IMR-90 (cell line): Measurements from ENCODE around the gene FRMD4B. TPM values are rescaled to one million over a fixed set of nuclear protein-coding genes. Genes with fewer than 3 reads are reported as not detected.

ENCODE experiments used
- ATAC-seq: fragments of 200-7000 bp; cut with Tn5 transposase; 2 replicates; pipeline ENCODE4 v1.9.1; 2020; ENCODE audit warnings: low read depth, mild to moderate bottlenecking, moderate library complexity
- BruUV-seq: library from RNA; stranded (reverse); fragments of 400-500 nt; replicated peaks from 2 replicates; lab custom pipeline; 2021; lab: Mats Ljungman, UMichigan
- CTCF ChIA-PET: fragments of 300-600 bp; formaldehyde crosslinking; extraction: SDS; loops from one replicate; lab custom pipeline; 2021; ENCODE audit warnings: antibody characterized with exemption; lab: Yijun Ruan, JAX
- POLR2A ChIA-PET: fragments of 300-600 bp; sonication (Branson Sonifier 250); formaldehyde crosslinking; loops from one replicate; lab custom pipeline; 2022; ENCODE audit warnings: antibody characterized with exemption; ENCODE audit not compliant: unreplicated experiment; lab: Charles Lee
- DNase-seq: peaks from one replicate; pipeline ENCODE4 v3.0.0; 2013
- H2AFZ ChIP-seq: replicated peaks from 2 replicates; pipeline ENCODE3; 2013; ENCODE audit warnings: low read length, mild to moderate bottlenecking; ENCODE audit not compliant: poor library complexity
- H2AK5ac ChIP-seq: 2 replicates; pipeline ENCODE4 v1.6.1; 2013; ENCODE audit warnings: low read depth, low read length, inconsistent platforms
- H2AK9ac ChIP-seq: replicated peaks from 2 replicates; pipeline ENCODE3; 2013; ENCODE audit warnings: mild to moderate bottlenecking, low read depth, low read length, moderate library complexity; ENCODE audit not compliant: poor library complexity
- H2BK120ac ChIP-seq: 2 replicates; pipeline ENCODE4 v1.6.1; 2013; ENCODE audit warnings: low read depth, low read length, inconsistent platforms
- H2BK15ac ChIP-seq: 3 replicates; pipeline ENCODE4 v1.6.1; 2013; ENCODE audit warnings: low read depth, low read length, inconsistent platforms
- H2BK20ac ChIP-seq: 2 replicates; pipeline ENCODE4 v1.6.1; 2013; ENCODE audit warnings: low read depth, mild to moderate bottlenecking, inconsistent platforms, low read length, moderate library complexity
- H2BK5ac ChIP-seq: 2 replicates; pipeline ENCODE4 v1.6.1; 2013; ENCODE audit warnings: mild to moderate bottlenecking, low read depth, low read length, inconsistent platforms; ENCODE audit not compliant: poor library complexity, severe bottlenecking
- H3K14ac ChIP-seq: replicated peaks from 2 replicates; pipeline ENCODE4 v1.6.1; 2013; ENCODE audit warnings: low read depth, low read length, inconsistent platforms
- H3K18ac ChIP-seq: 2 replicates; pipeline ENCODE4 v1.6.1; 2013; ENCODE audit warnings: low read depth, low read length, control low read depth
- H3K23ac ChIP-seq: 2 replicates; pipeline ENCODE4 v1.6.1; 2013; ENCODE audit warnings: low read depth, low read length, inconsistent platforms
- H3K27ac ChIP-seq: 2 replicates; pipeline ENCODE4 v1.5.1; 2013; ENCODE audit warnings: mild to moderate bottlenecking, control low read depth, low read length; ENCODE audit not compliant: insufficient read depth
- H3K27me3 ChIP-seq: 2 replicates; pipeline ENCODE4 v1.6.1; 2013; ENCODE audit warnings: low read length; ENCODE audit not compliant: control insufficient read depth, insufficient read depth
- H3K36me3 ChIP-seq: 2 replicates; pipeline ENCODE4 v1.6.1; 2013; ENCODE audit warnings: low read length, mixed read lengths; ENCODE audit not compliant: control insufficient read depth, insufficient read depth
- H3K4ac ChIP-seq: 2 replicates; pipeline ENCODE4 v1.6.1; 2013; ENCODE audit warnings: low read depth, low read length, inconsistent platforms
- H3K4me1 ChIP-seq: 2 replicates; pipeline ENCODE4 v1.6.1; 2013; ENCODE audit warnings: low read length, mixed read lengths; ENCODE audit not compliant: control insufficient read depth, insufficient read depth
- H3K4me2 ChIP-seq: 2 replicates; pipeline ENCODE4 v1.6.1; 2013; ENCODE audit warnings: low read depth, mild to moderate bottlenecking, control low read depth, low read length, moderate library complexity
- H3K4me3 ChIP-seq: 2 replicates; pipeline ENCODE4 v1.5.1; 2013; ENCODE audit warnings: low read depth, mild to moderate bottlenecking, control low read depth, low read length, moderate library complexity; ENCODE audit not compliant: insufficient read depth
- H3K56ac ChIP-seq: 2 replicates; pipeline ENCODE4 v1.6.1; 2013; ENCODE audit warnings: low read length, inconsistent platforms; ENCODE audit not compliant: insufficient read depth; ENCODE audit errors: extremely low read depth
- H3K79me1 ChIP-seq, 2 experiments: 2 replicates each; pipeline ENCODE4 v1.6.1; 2013; ENCODE audit warnings: low read length in 2 of 2, inconsistent platforms in 1 of 2, low read depth in 1 of 2
- H3K9ac ChIP-seq: 2 replicates; pipeline ENCODE4 v1.6.1; 2013; ENCODE audit warnings: low read depth, low read length, control low read depth
- H3K9me1 ChIP-seq: 2 replicates; pipeline ENCODE4 v1.6.1; 2013; ENCODE audit warnings: low read length, inconsistent platforms; ENCODE audit not compliant: insufficient read depth
- H3K9me3 ChIP-seq: 2 replicates; pipeline ENCODE4 v1.6.1; 2013; ENCODE audit warnings: low read length; ENCODE audit not compliant: control insufficient read depth, insufficient read depth
- H4K20me1 ChIP-seq: 2 replicates; pipeline ENCODE4 v1.6.1; 2013; ENCODE audit warnings: low read length, inconsistent platforms; ENCODE audit not compliant: insufficient read depth
- H4K5ac ChIP-seq: 2 replicates; pipeline ENCODE4 v1.6.1; 2013; ENCODE audit warnings: mild to moderate bottlenecking, low read depth, low read length, control low read depth
- H4K8ac ChIP-seq, 2 experiments: 2 replicates each; pipeline ENCODE4 v1.6.1; 2013; ENCODE audit warnings: low read depth in 2 of 2, low read length in 2 of 2, control low read depth in 1 of 2, inconsistent platforms in 1 of 2
- H4K91ac ChIP-seq: 2 replicates; pipeline ENCODE4 v1.6.1; 2013; ENCODE audit warnings: low read depth, low read length, inconsistent platforms; ENCODE audit not compliant: insufficient read depth
- BHLHE40 ChIP-seq: fragments of 150-350 bp; IDR thresholded peaks from 2 replicates; pipeline ENCODE4 v1.6.1; 2016; ENCODE audit warnings: mild to moderate bottlenecking, low read depth, low read length
- CEBPB ChIP-seq: IDR thresholded peaks from 2 replicates; pipeline ENCODE4 v1.6.1; 2012; ENCODE audit warnings: low read depth, low read length, improper control_type of control experiment
- CHD1 ChIP-seq: IDR thresholded peaks from 2 replicates; pipeline ENCODE4 v1.6.1; 2012; ENCODE audit warnings: low read depth, low read length, improper control_type of control experiment
- CTCF ChIP-seq: conservative IDR thresholded peaks from 2 replicates; pipeline ENCODE4 v1.5.1; 2012; ENCODE audit warnings: mild to moderate bottlenecking, low read depth, low read length, improper control_type of control experiment
- ELK1 ChIP-seq: fragments of 150-350 bp; IDR thresholded peaks from 2 replicates; pipeline ENCODE4 v1.6.1; 2016; ENCODE audit warnings: low read depth, mild to moderate bottlenecking, low read length, moderate library complexity, borderline replicate concordance
- FOS ChIP-seq: fragments of 150-350 bp; IDR thresholded peaks from 2 replicates; pipeline ENCODE4 v1.6.1; 2016; ENCODE audit warnings: low read depth, low read length
- MAFK ChIP-seq: IDR thresholded peaks from 2 replicates; pipeline ENCODE4 v1.6.1; 2012; ENCODE audit warnings: low read depth, low read length, improper control_type of control experiment
- MAZ ChIP-seq: IDR thresholded peaks from 2 replicates; pipeline ENCODE4 v1.6.1; 2012; ENCODE audit warnings: low read depth, mild to moderate bottlenecking, low read length, improper control_type of control experiment, moderate library complexity, borderline replicate concordance
- MXI1 ChIP-seq: IDR thresholded peaks from 2 replicates; pipeline ENCODE4 v1.6.1; 2012; ENCODE audit warnings: low read depth, mild to moderate bottlenecking, low read length, moderate library complexity, borderline replicate concordance
- NFE2L2 ChIP-seq: fragments of 150-350 bp; IDR thresholded peaks from 2 replicates; pipeline ENCODE4 v1.6.1; 2016; ENCODE audit warnings: low read depth, mild to moderate bottlenecking, low read length
- POLR2A ChIP-seq: IDR thresholded peaks from 2 replicates; pipeline ENCODE4 v1.6.1; 2012; ENCODE audit warnings: mild to moderate bottlenecking, low read depth, low read length
- RAD21 ChIP-seq: IDR thresholded peaks from 2 replicates; pipeline ENCODE4 v1.6.1; 2012; ENCODE audit warnings: low read length, improper control_type of control experiment
- RCOR1 ChIP-seq: IDR thresholded peaks from 2 replicates; pipeline ENCODE4 v1.6.1; 2012; ENCODE audit warnings: mild to moderate bottlenecking, low read length, improper control_type of control experiment; ENCODE audit not compliant: insufficient replicate concordance
- RFX5 ChIP-seq: IDR thresholded peaks from 2 replicates; pipeline ENCODE4 v1.8.0; 2012; ENCODE audit warnings: low read depth, mild to moderate bottlenecking, low read length, moderate library complexity
- SMC3 ChIP-seq: fragments of 150-350 bp; IDR thresholded peaks from 2 replicates; pipeline ENCODE4 v1.6.1; 2016; ENCODE audit warnings: low read depth, mild to moderate bottlenecking, antibody characterized with exemption, low read length, moderate library complexity
- USF2 ChIP-seq: fragments of 150-350 bp; IDR thresholded peaks from 2 replicates; pipeline ENCODE4 v1.6.1; 2017; ENCODE audit warnings: mild to moderate bottlenecking, antibody characterized with exemption, low read length, low read depth
- WGBS, 2 experiments: methylation state at CpG; one replicate each; pipeline versions ENCODE4 v1.1.5 to v1.1.7; 2013; ENCODE audit warnings: missing lambda C conversion rate in 2 of 2; ENCODE audit not compliant: insufficient read length in 1 of 2; ENCODE audit errors: extremely low coverage in 2 of 2; 5-methylcytosine and 5-hydroxymethylcytosine counted together
- dilution Hi-C: fragments of 300-500 bp; cut with HindIII; formaldehyde crosslinking; loops from one replicate; pipeline ENCODE4 v1.14.3; 2018; ENCODE audit warnings: low sequenced_read_pairs; ENCODE audit not compliant: unreplicated experiment
- in situ Hi-C: fragments of 300-500 bp; cut with MboI; formaldehyde crosslinking; loops from 3 replicates; pipeline ENCODE4 v1.14.3; 2019; ENCODE audit warnings: low sequenced_read_pairs, inconsistent platforms, mixed read lengths
- intact Hi-C: fragments of 100-400 bp; cut with micrococcal nuclease; formaldehyde crosslinking; loops from 2 replicates; pipeline ENCODE4 v1.10.0; 2022
- polyA plus RNA-seq, 3 experiments: library from polyadenylated mRNA; depleted of rRNA; stranded (reverse); fragments of >200 nt; gene quantifications; 2 replicates each; pipeline ENCODE4 v1.2.3, GENCODE V29; 2012; ENCODE audit warnings: low replicate concordance in 1 of 3
- total RNA-seq: library from RNA; depleted of rRNA; stranded (reverse); fragments of >200 nt; gene quantifications from 2 replicates; pipeline ENCODE4 v1.2.3, GENCODE V29; 2012

The FRMD4B gene
- total and polyA plus RNA-seq, 2 of the 4 experiments (the other 2 are of a cell fraction): 0.14 to 0.36 TPM

GRCh38 chr3:69231929-69232440, 153.9 kb downstream of the FRMD4B start:
- WGBS, 2 experiments: 43% methylated on average over 1 of the region's 6 CpGs; no CpG with 5 or more reads in 1 of the 2 experiments
- no peak overlapping the region for H3K27ac ChIP-seq
- ChIA-PET POLR2A (no interaction called here), CTCF (no interaction called here)
- no TSS peak for BruUV-seq
- no peak overlapping the region for H2BK20ac ChIP-seq
- no peak overlapping the region for H3K4ac ChIP-seq
- no peak overlapping the region for H3K23ac ChIP-seq
- H2BK120ac ChIP-seq: no peak overlapping the region
- no peak overlapping the region for H3K4me2 ChIP-seq
- no peaks in the 10 kb centered on the region for H3K9me1 ChIP-seq
- no peak for TF ChIP-seq ELK1
- no peak for TF ChIP-seq CTCF
- no peak for TF ChIP-seq POLR2A
- no peak for TF ChIP-seq FOS
- no peak for TF ChIP-seq NFE2L2
- no peak for TF ChIP-seq USF2
- no peak for TF ChIP-seq RAD21
- no peak for TF ChIP-seq CEBPB
- TF ChIP-seq RCOR1: no peak
- TF ChIP-seq MAFK: no peak
- no peak for TF ChIP-seq MXI1
- no peak for TF ChIP-seq RFX5
- TF ChIP-seq CHD1: no peak
- no peak for TF ChIP-seq MAZ
- TF ChIP-seq SMC3: no peak
- TF ChIP-seq BHLHE40: no peak
- no peak overlapping the region for H2AFZ ChIP-seq
- H3K56ac ChIP-seq: no peak overlapping the region
- H4K91ac ChIP-seq: no peak overlapping the region
- H4K20me1 ChIP-seq: no peaks in the 10 kb centered on the region
- peaks cover 17% of the 10 kb centered on the region for H3K27me3 ChIP-seq
- H4K5ac ChIP-seq: no peak overlapping the region
- no peak overlapping the region for H3K4me3 ChIP-seq
- H3K9me3 ChIP-seq: no peaks in the 10 kb centered on the region
- H3K36me3 ChIP-seq: no peaks in the 10 kb centered on the region
- H2BK5ac ChIP-seq: no peak overlapping the region
- intact Hi-C loops: no loop called here
- no peak overlapping the region for H3K9ac ChIP-seq
- H3K18ac ChIP-seq: no peak overlapping the region
- no peak overlapping the region for H2AK9ac ChIP-seq
- H3K79me1 ChIP-seq: no peaks in the 10 kb centered on the region
- H4K8ac ChIP-seq: no peak overlapping the region
- ATAC-seq (no peak), DNase-seq (no peak)
- in situ Hi-C loops: no loop called here
- dilution Hi-C loops: no loop called here
- no peak overlapping the region for H2AK5ac ChIP-seq
- H2BK15ac ChIP-seq: no peak overlapping the region
- H3K14ac ChIP-seq: no peak overlapping the region
- H3K4me1 ChIP-seq: no peaks in the 10 kb centered on the region
